K562 (cell line): ENCODE data around the gene BLTP3A. TPM values are rescaled to one million over a fixed set of nuclear protein-coding genes. Genes with fewer than 3 reads are reported as not detected.

Experiments used
- BMI1 ChIP-seq: fragments of 150-350 bp; IDR thresholded peaks from 2 replicates; pipeline ENCODE4 v1.6.1; 2014; ENCODE audit warnings: low read length
- CBFB ChIP-seq: sonication (generic); formaldehyde crosslinking; IDR thresholded peaks from 2 replicates; pipeline ENCODE4 v1.4.0; 2020; ENCODE audit warnings: mild to moderate bottlenecking, missing genetic modification reagents
- CHCHD3 ChIP-seq: fragments of 250-450 bp; sonication (Bioruptor Pico); IDR thresholded peaks from 2 replicates; pipeline ENCODE4 v2.1.2; 2022; ENCODE audit warnings: mild to moderate bottlenecking
- DMBX1 ChIP-seq: fragments of 250-450 bp; sonication (Bioruptor Pico); IDR thresholded peaks from 2 replicates; pipeline ENCODE4 v1.8.0; 2022; ENCODE audit warnings: inconsistent platforms, mild to moderate bottlenecking, moderate library complexity, borderline replicate concordance
- EP400 ChIP-seq: fragments of 450-650 bp; IDR thresholded peaks from 2 replicates; pipeline ENCODE4 v1.6.1; 2017; ENCODE audit warnings: antibody characterized with exemption, mild to moderate bottlenecking, moderate library complexity
- GABPB2 ChIP-seq: fragments of 250-450 bp; sonication (Bioruptor Pico); conservative IDR thresholded peaks from 2 replicates; pipeline ENCODE4 v1.5.1; 2021; ENCODE audit warnings: mild to moderate bottlenecking
- HDAC1 ChIP-seq, 2 experiments: fragments of 450-650 bp; IDR thresholded peaks; 2 replicates each; pipeline ENCODE4 v1.6.1; 2016 to 2017; ENCODE audit warnings: inconsistent platforms in 1 of 2, mild to moderate bottlenecking in 1 of 2, moderate library complexity in 1 of 2
- HDAC3 ChIP-seq: fragments of 450-650 bp; IDR thresholded peaks from 2 replicates; pipeline ENCODE4 v1.6.1; 2018; ENCODE audit warnings: borderline replicate concordance, mild to moderate bottlenecking, moderate library complexity; ENCODE audit not compliant: partially characterized antibody
- HDAC8 ChIP-seq: fragments of 450-650 bp; IDR thresholded peaks from 2 replicates; pipeline ENCODE4 v1.6.1; 2016; ENCODE audit warnings: mild to moderate bottlenecking, missing genetic modification characterization, moderate library complexity, missing compliant biosample characterization
- HINFP ChIP-seq: fragments of 450-650 bp; conservative IDR thresholded peaks from 2 replicates; pipeline ENCODE4 v1.6.1; 2016; ENCODE audit warnings: missing genetic modification characterization, low read depth, mild to moderate bottlenecking, control low read depth, missing compliant biosample characterization
- KLF6 ChIP-seq: fragments of 250-450 bp; sonication (Bioruptor Pico); IDR thresholded peaks from 2 replicates; pipeline ENCODE4 v1.4.0; 2020; ENCODE audit warnings: mild to moderate bottlenecking, moderate library complexity, borderline replicate concordance
- LARP7 ChIP-seq: fragments of 450-650 bp; IDR thresholded peaks from 2 replicates; pipeline ENCODE4 v1.6.1; 2016
- MAFG ChIP-seq: fragments of 450-650 bp; conservative IDR thresholded peaks from 2 replicates; pipeline ENCODE4 v1.6.1; 2016; ENCODE audit warnings: missing genetic modification characterization, missing compliant biosample characterization
- MECOM ChIP-seq: fragments of 250-450 bp; sonication (Bioruptor Pico); IDR thresholded peaks from 2 replicates; pipeline ENCODE4 v1.8.0; 2022; ENCODE audit warnings: inconsistent platforms
- MIER1 ChIP-seq: fragments of 450-650 bp; IDR thresholded peaks from 2 replicates; pipeline ENCODE4 v1.6.1; 2016; ENCODE audit warnings: antibody characterized with exemption, mild to moderate bottlenecking, low read depth
- NR4A1 ChIP-seq, 2 experiments: fragments of 250-450 bp in 1 of 2; fragments of 450-650 bp in 1 of 2; sonication (Bioruptor Pico) in 1 of 2; IDR thresholded peaks; 2 replicates each; pipeline versions ENCODE4 v1.4.0 to v1.6.1; 2016 to 2020; ENCODE audit warnings: mild to moderate bottlenecking in 2 of 2, missing compliant biosample characterization in 1 of 2, missing genetic modification characterization in 1 of 2, moderate library complexity in 1 of 2
- POLR2AphosphoS2 ChIP-seq: IDR thresholded peaks from 2 replicates; pipeline ENCODE4 v1.6.1; 2012; ENCODE audit warnings: low read length, improper control_type of control experiment
- RBM39 ChIP-seq: fragments of 200-400 bp; formaldehyde crosslinking; optimal IDR thresholded peaks from 2 replicates; pipeline ENCODE3; 2018; ENCODE audit warnings: low read depth, low read length
- RUNX1 ChIP-seq: sonication (generic); IDR thresholded peaks from 2 replicates; pipeline ENCODE4 v1.6.1; 2016; ENCODE audit warnings: antibody characterized with exemption, low read depth
- SIX5 ChIP-seq, 2 experiments: IDR thresholded peaks; 2 replicates each; pipeline ENCODE4 v1.6.1; 2011; ENCODE audit warnings: low read length in 2 of 2, borderline replicate concordance in 1 of 2, low read depth in 1 of 2, mild to moderate bottlenecking in 1 of 2, moderate library complexity in 1 of 2; ENCODE audit not compliant: insufficient read depth in 1 of 2
- TOE1 ChIP-seq, 2 experiments: fragments of 450-650 bp in 1 of 2; sonication (generic) in 1 of 2; formaldehyde crosslinking in 1 of 2; IDR thresholded peaks; 2 replicates each; pipeline versions ENCODE4 v1.7.1 to v1.8.0; 2016 to 2022; ENCODE audit warnings: borderline replicate concordance in 2 of 2, mild to moderate bottlenecking in 2 of 2, antibody characterized with exemption in 1 of 2, inconsistent platforms in 1 of 2, low read depth in 1 of 2, missing genetic modification reagents in 1 of 2, moderate library complexity in 1 of 2
- TRIM25 ChIP-seq: fragments of 450-650 bp; IDR thresholded peaks from 2 replicates; pipeline ENCODE4 v1.7.0; 2016; ENCODE audit warnings: borderline replicate concordance
- ZKSCAN8 ChIP-seq: fragments of 200-800 bp; sonication (Bioruptor generic); IDR thresholded peaks from 2 replicates; pipeline ENCODE4 v1.6.1; 2016; ENCODE audit warnings: missing genetic modification characterization, missing compliant biosample characterization
- ZNF174 ChIP-seq: fragments of 250-450 bp; sonication (Bioruptor Pico); IDR thresholded peaks from 2 replicates; pipeline ENCODE4 v1.4.0; 2020; ENCODE audit warnings: mild to moderate bottlenecking
- ZNF232 ChIP-seq: sonication (generic); formaldehyde crosslinking; IDR thresholded peaks from 2 replicates; pipeline ENCODE4 v1.8.0; 2022; ENCODE audit warnings: mild to moderate bottlenecking, missing genetic modification reagents
- polyA plus RNA-seq, 8 experiments: library from polyadenylated mRNA; depleted of rRNA in 4 of 8; stranded (reverse) in 5 of 8; unstranded in 3 of 8; fragments of >200 nt; fragmentation: Nextera tagmentation in 2 of 8; fragmentation: Illumina TruSeq in 1 of 8; extraction: Ambion mirVana in 2 of 8; extraction: Trizol in 1 of 8; gene quantifications; 2 replicates each; pipeline versions ENCODE4 v1.2.1 to v1.2.3, GENCODE V29; 2011 to 2014; ENCODE audit warnings: inconsistent platforms in 1 of 8, missing spikeins in 1 of 8
- total RNA-seq, 7 experiments: library from RNA; depleted of rRNA in 6 of 7; stranded (reverse); fragments of >200 nt in 6 of 7; fragmentation: Illumina TruSeq in 2 of 7; extraction: Trizol in 2 of 7; gene quantifications; 2 replicates each; pipeline versions ENCODE4 v1.2.1 to v1.2.3, GENCODE V29; 2011 to 2021; ENCODE audit warnings: low replicate concordance in 1 of 7
- TF ChIP-seq, protein P1 (sequence below): sonication (generic); formaldehyde crosslinking; IDR thresholded peaks from 2 replicates; pipeline ENCODE4 v1.9.0; 2022; ENCODE audit warnings: mild to moderate bottlenecking, missing genetic modification reagents

Gene BLTP3A
- total and polyA plus RNA-seq, 9 of the 15 experiments (the other 6 are each of a cell fraction or from before 2014, with no cell fraction given): 7.5 to 34.6 (median 15.5) TPM

GRCh38 chr6:34834789-34835518 is 43.1 kb downstream of the BLTP3A start (continued):
- TF ChIP-seq, protein P1, sequence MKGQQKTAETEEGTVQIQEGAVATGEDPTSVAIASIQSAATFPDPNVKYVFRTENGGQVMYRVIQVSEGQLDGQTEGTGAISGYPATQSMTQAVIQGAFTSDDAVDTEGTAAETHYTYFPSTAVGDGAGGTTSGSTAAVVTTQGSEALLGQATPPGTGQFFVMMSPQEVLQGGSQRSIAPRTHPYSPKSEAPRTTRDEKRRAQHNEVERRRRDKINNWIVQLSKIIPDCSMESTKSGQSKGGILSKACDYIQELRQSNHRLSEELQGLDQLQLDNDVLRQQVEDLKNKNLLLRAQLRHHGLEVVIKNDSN (CRISPR knock-in tag): no peak
- TF ChIP-seq TOE1 (IDR thresholded peaks at IDR 0.05; ENCODE audit: borderline replicate concordance): no peak
- TF ChIP-seq TOE1 (CRISPR knock-in tag; IDR thresholded peaks at IDR 0.05; ENCODE audit: borderline replicate concordance, low read depth): no peak
- TF ChIP-seq TRIM25: no peak
- TF ChIP-seq MIER1: no peak
- no peak for TF ChIP-seq ZNF174 (CRISPR knock-in tag)
- no peak for TF ChIP-seq HDAC1 (IDR thresholded peaks at IDR 0.05)
- TF ChIP-seq MECOM (CRISPR knock-in tag): no peak
- no peak for TF ChIP-seq LARP7
- no peak for TF ChIP-seq NR4A1 (CRISPR knock-in tag; IDR thresholded peaks at IDR 0.05)
- TF ChIP-seq NR4A1 (tag; IDR thresholded peaks at IDR 0.05): no peak
- no peak for TF ChIP-seq CHCHD3 (CRISPR knock-in tag)
- no peak for TF ChIP-seq KLF6 (CRISPR knock-in tag)
- TF ChIP-seq HINFP (tag): no peak
- TF ChIP-seq ZKSCAN8 (CRISPR knock-in tag): no peak
- no peak for TF ChIP-seq RUNX1
- TF ChIP-seq HDAC8 (tag): no peak
- no peak for TF ChIP-seq GABPB2 (CRISPR knock-in tag)
- no peak for TF ChIP-seq RBM39
- TF ChIP-seq DMBX1: no peak
- no peak for TF ChIP-seq ZNF232 (CRISPR knock-in tag)
- no peak for TF ChIP-seq POLR2AphosphoS2
- 0 out of 2 replicates have a peak, but pooled peaks have one; percentile 12 for TF ChIP-seq MAFG (tag)
- no peak for TF ChIP-seq HDAC3
- no peak for TF ChIP-seq SIX5 (IDR thresholded peaks at IDR 0.05; ENCODE audit: borderline replicate concordance in 1 of 2, insufficient read depth in 1 of 2, low read depth in 1 of 2, low read length in 2 of 2)
- no peak for TF ChIP-seq CBFB (CRISPR knock-in tag)
- TF ChIP-seq BMI1: no peak
- TF ChIP-seq EP400: no peak
